ENCODE measurements around the gene ZNF317.
"Not testable (repeated sequence)": the region's sequence is repeated elsewhere in the genome, so short reads cannot be mapped to it uniquely, and the experiment has no call there.

The ZNF317 gene

DNA sequence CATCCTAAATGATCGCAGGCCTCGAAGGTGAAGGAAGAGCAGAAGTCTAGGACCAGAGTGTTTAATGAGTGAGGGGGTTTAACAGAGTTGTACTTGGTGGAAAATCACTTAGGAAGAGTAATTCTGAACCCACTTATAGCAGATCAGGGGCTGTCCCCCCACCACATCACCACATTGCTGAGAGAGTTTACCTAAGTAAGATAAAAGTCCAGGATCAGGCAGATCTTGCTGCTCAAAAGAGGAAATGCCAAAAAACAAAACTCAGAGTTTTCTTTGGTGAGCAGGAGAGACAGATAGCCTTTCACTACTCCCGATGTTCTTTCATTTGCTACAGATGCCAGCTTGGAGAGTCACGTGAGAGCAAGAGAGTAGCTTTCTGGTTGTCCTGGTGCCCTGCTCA is 15.4 kb downstream of the ZNF317 start:
- Mint-ChIP-seq H3K4me3 (no peak overlapping the region), H3K9me3 (peaks cover 21% of the 10 kb centered on the region)

DNA sequence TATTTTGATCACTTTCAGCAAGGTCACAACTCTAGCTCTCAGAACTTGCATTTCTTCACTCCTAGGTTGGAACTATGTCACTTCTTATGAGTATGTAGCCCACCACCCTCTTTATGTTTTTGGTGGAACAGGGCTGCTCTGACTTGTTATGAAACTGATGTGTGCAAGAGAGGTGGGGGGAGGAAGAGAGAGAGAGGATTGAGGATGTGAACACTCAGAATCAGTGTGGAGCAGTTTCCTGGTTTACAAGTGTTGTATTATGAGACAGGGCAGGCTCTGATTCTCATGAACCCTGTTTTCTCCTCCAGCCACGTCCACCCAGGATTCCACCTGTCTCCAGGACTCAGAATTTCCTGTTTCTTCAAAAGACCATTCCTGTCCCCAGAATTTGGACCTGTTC is 16.1 kb downstream of the ZNF317 start:
- no peak overlapping the region for H3K4me3 Mint-ChIP-seq
- H3K27ac Mint-ChIP-seq: no peak overlapping the region
- no peaks in the 10 kb centered on the region for H3K27me3 Mint-ChIP-seq
- H3K36me3 Mint-ChIP-seq: peaks cover 80% of the 10 kb centered on the region
- peaks cover 33% of the 10 kb centered on the region for H3K4me1 Mint-ChIP-seq
- H3K9me3 Mint-ChIP-seq: peaks cover 21% of the 10 kb centered on the region

More for the DNA sequence above, 15.4 kb downstream of the ZNF317 start:
- H3K27ac Mint-ChIP-seq: no peak overlapping the region
- peaks cover 40% of the 10 kb centered on the region for H3K4me1 Mint-ChIP-seq
- H3K36me3 Mint-ChIP-seq: peaks cover 79% of the 10 kb centered on the region
- H3K27me3 Mint-ChIP-seq: no peaks in the 10 kb centered on the region

DNA sequence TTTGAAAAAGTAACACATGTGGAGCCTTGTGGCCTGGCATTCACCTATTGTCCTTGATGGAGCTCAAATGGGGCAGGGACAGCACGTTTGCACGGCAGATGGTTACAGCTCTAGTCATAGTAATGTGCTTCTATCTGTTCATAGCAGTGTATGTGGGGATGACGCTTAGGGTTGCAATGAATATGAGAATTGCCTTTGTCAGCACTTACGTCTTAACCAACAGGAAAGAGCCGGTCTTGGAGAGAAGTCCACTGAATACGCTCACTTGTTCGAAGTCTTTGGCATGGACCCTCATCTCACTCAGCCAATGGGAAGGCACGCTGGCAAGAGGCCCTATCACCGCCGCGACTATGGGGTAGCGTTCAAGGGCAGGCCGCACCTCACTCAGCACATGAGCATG is 19.7 kb downstream of the ZNF317 start:
- peaks cover 78% of the 10 kb centered on the region for H3K36me3 Mint-ChIP-seq
- no peaks in the 10 kb centered on the region for H3K27me3 Mint-ChIP-seq
- H3K9me3 Mint-ChIP-seq: peaks cover 6% of the 10 kb centered on the region
- no peak overlapping the region for H3K4me3 Mint-ChIP-seq
- H3K4me1 Mint-ChIP-seq: peaks cover 7% of the 10 kb centered on the region
- H3K27ac Mint-ChIP-seq: no peak overlapping the region

DNA sequence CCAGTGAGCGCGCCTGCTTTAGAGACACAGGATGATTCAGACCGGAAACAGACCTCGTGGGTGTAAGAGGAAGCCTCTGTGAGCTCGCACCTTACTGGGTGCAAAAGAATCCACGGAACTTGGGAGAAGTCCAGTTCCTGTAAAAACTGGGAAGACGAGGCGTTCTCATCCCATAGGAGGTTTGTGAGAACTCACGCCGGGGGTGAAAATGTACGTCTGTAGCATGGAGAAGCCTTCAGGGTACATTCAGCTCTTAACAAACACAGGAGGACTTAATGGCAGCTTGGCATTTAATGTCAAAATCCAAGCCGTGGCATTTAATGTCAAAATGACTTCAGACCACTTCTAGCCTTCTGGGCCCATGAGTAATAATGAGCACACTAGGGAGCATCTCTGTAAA is 21.2 kb downstream of the ZNF317 start:
- H3K27me3 Mint-ChIP-seq: no peaks in the 10 kb centered on the region

DNA sequence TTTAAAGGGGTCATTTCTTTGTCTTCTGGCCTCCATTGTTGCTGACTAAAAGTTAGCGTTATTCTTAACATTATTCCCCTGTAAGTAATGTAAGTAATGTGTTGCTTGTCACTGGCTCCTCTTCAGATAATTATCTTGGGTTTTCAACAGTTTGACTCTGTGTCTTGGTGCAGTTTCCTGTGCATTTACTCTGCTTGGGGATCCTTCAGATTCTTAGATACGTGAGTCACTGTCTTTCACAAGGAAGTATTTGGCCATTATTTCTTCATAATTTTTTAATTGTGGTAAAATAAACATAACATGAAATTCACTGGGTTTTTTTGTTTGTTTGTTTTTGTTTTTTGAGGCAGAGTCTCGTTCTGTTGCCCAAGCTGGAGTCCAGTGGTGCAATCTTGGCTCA is 25.1 kb downstream of the ZNF317 start:
- Mint-ChIP-seq H3K27me3 (no peaks in the 10 kb centered on the region), H3K36me3 (peaks cover 48% of the 10 kb centered on the region), H3K27ac (no peak overlapping the region), H3K4me3 (no peak overlapping the region), H3K4me1 (no peaks in the 10 kb centered on the region), H3K9me3 (peaks cover 10% of the 10 kb centered on the region)

More for the DNA sequence above, 21.2 kb downstream of the ZNF317 start:
- Mint-ChIP-seq H3K9me3 (peaks cover 10% of the 10 kb centered on the region), H3K4me3 (no peak overlapping the region), H3K4me1 (no peaks in the 10 kb centered on the region), H3K27ac (no peak overlapping the region), H3K36me3 (peaks cover 74% of the 10 kb centered on the region)

DNA sequence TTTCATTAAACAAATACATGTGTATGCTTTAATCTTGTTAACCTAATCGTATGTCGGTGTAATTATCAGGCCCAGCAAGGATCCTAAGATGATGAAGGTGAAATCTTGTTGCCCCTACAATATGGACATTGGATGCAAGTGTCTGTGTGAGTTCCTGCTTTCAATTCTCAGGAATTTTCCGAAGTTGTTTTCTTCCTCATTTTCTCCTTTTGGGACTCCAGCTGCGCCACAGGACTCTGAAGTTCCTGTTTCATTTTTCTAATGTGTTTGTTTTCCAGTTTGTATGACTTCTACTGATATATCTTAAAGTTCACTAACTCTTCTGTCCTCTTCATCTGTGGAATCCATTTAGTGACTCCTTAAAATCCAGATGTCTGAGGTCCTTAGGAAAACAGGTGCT is 26.6 kb downstream of the ZNF317 start:
- Mint-ChIP-seq H3K4me3 (no peak overlapping the region), H3K9me3 (peaks cover 4% of the 10 kb centered on the region), H3K4me1 (no peaks in the 10 kb centered on the region), H3K36me3 (peaks cover 32% of the 10 kb centered on the region), H3K27me3 (no peaks in the 10 kb centered on the region), H3K27ac (no peak overlapping the region)

DNA sequence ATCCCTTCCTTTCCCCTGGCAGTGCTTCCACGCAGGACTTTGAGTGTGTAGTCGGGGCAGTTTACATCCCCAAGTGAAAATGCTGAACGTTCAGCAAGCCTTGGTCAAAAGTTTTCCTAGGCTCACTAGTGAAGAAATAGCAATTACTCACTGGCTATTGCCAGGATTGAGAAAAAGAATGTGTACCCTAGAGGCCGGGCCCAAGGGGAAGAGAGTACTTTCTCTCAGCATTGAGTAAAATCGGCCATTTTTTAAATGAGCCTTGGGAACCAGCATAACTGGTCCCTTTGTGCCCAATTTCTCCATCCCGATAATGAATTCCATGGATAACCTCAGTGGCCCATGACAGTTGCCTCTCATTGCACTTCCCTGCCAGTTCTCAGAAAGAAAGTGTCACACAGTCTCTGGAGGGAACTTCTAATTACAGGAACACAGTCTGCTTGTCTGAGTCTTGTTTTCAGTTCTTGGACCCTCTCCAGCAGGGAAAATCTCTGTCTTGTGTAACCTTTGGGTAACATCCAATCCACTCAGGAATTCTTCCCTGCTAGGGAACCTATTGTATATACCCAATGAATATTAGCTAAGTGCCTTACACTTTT is 31.3 kb downstream of the ZNF317 start:
- no peak overlapping the region for H3K27ac Mint-ChIP-seq
- H3K4me1 Mint-ChIP-seq: no peaks in the 10 kb centered on the region
- no peak overlapping the region for H3K4me3 Mint-ChIP-seq

DNA sequence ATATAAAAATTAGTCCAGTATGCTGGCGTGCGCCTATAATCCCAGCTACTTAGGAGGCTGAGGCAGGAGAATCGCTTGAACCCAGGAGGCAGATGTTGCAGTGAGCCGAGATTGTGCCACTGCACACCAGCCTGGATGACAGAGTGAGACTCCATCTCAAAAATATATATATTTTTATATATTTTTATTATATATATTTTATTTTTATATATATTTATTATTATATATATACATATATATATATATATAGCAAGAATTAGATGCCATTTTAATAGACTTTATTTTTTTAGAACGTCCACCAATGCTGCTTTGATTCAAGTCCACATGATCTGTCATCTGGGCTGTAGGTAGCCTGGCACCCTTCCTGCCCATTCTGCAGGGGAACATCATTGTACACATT is 35.1 kb downstream of the ZNF317 start:
- Mint-ChIP-seq H3K4me1 (no peaks in the 10 kb centered on the region), H3K27me3 (peaks cover 3% of the 10 kb centered on the region), H3K27ac (no peak overlapping the region), H3K36me3 (no peaks in the 10 kb centered on the region), H3K9me3 (peaks cover 5% of the 10 kb centered on the region), H3K4me3 (no peak overlapping the region)

More for the DNA sequence above, 31.3 kb downstream of the ZNF317 start:
- Mint-ChIP-seq H3K27me3 (no peaks in the 10 kb centered on the region), H3K36me3 (peaks cover 2% of the 10 kb centered on the region), H3K9me3 (no peaks in the 10 kb centered on the region)

DNA sequence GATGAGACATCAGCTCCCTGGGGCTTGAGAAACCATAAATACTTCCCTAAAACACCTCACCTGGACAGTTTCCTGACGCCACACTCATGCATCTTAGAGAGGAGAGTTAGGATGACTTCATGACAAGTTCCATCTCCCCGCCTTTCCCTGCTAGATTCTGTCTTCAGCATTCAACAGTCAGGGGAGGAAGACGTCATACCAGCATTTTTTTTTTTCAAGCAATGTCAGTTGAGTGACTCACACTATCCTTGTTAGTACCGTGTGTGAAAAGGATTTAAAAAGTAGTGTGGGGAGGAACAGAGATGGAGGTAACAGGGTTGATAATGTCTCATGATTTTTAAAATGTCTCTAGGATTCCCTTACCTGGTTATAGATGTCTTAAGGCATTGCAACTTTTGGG is 38.7 kb downstream of the ZNF317 start, which contains the start of gene OR7D2:
Gene OR7D2, plus strand, starts transcription at position 79 of the 400 bp plus-strand sequence. CDS start 6,803 bp downstream, outside the sequence.
- Mint-ChIP-seq H3K4me3 (no peak within 1 kb of the TSS), H3K9me3 (peaks cover 5% of the 10 kb centered on the region), H3K27me3 (peaks cover 3% of the 10 kb centered on the region), H3K36me3 (no peaks in the 10 kb centered on the region), H3K4me1 (no peaks in the 10 kb centered on the region), H3K27ac (no peak within 1 kb of the TSS)

DNA sequence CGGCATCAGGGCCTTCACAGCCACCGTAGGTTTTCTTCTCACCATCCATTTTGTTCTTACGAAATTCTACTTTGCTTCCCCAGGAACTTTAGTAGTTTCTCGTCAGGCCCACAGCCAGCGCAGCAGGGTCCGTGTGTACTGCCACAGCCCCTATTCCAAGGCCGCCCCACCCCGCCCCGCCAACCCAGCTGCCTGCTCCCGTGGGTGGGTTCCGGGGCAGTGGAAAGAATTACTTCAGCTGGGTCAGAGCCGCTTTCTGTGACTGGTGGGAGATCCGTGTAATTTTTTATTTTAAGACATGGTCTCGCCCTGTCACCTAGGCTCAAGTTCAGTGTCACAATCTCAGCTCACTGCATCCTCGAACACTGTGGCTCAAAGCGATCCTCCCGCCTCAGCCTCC is 42.8 kb downstream of the ZNF317 start:
- H3K4me1 Mint-ChIP-seq: no peaks in the 10 kb centered on the region
- H3K4me3 Mint-ChIP-seq: no peak overlapping the region

DNA sequence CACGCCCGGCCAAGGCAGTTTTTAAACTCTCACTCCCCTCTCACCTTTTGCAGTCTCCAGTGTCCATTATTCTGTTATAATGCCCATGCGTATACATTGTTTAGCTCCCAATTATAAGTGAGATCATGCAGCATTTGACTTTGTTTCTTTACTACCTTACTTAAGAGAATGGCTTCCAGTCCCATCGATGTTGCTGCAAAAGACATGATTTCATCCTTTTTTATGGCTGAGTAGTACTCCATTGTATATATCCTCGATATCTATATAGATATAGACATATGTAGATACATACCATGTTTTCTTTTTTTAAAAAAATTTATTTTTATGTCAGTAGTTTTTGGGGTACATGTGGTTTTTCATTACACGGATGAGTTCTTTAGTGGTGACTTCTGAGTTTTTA is 47.0 kb downstream of the ZNF317 start:
- H3K4me3 Mint-ChIP-seq: no peak overlapping the region
- no peaks in the 10 kb centered on the region for H3K4me1 Mint-ChIP-seq
- peaks cover 14% of the 10 kb centered on the region for H3K27me3 Mint-ChIP-seq
- H3K9me3 Mint-ChIP-seq: peaks cover 21% of the 10 kb centered on the region
- H3K27ac Mint-ChIP-seq: no peak overlapping the region
- no peaks in the 10 kb centered on the region for H3K36me3 Mint-ChIP-seq

More for the DNA sequence above, 42.8 kb downstream of the ZNF317 start:
- no peaks in the 10 kb centered on the region for H3K36me3 Mint-ChIP-seq
- H3K27me3 Mint-ChIP-seq: peaks cover 4% of the 10 kb centered on the region
- peaks cover 16% of the 10 kb centered on the region for H3K9me3 Mint-ChIP-seq
- H3K27ac Mint-ChIP-seq: no peak overlapping the region

DNA sequence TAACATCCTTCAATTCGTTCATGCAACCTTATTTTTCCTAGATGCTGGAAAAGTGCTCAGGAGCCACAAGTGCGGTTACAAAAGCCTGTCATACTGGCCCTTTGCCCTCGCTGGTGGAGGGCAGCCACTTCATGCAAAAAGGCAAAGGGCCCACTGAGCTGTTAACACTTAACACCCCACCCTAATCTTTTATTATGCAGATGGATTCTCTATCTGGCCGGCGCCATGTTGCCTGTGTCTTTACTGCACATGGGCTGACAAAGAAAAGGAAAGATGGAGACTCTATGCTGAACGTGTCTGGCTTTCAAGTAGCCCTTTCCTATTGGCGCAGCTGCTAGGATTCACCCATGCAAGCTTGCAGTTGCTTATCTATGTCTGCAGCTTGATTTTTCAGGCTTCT is 49.3 kb downstream of the ZNF317 start:
- H3K4me3 Mint-ChIP-seq: no peak overlapping the region
- H3K36me3 Mint-ChIP-seq: no peaks in the 10 kb centered on the region
- no peak overlapping the region for H3K27ac Mint-ChIP-seq
- H3K9me3 Mint-ChIP-seq: peaks cover 21% of the 10 kb centered on the region
- H3K27me3 Mint-ChIP-seq: peaks cover 22% of the 10 kb centered on the region
- no peaks in the 10 kb centered on the region for H3K4me1 Mint-ChIP-seq

DNA sequence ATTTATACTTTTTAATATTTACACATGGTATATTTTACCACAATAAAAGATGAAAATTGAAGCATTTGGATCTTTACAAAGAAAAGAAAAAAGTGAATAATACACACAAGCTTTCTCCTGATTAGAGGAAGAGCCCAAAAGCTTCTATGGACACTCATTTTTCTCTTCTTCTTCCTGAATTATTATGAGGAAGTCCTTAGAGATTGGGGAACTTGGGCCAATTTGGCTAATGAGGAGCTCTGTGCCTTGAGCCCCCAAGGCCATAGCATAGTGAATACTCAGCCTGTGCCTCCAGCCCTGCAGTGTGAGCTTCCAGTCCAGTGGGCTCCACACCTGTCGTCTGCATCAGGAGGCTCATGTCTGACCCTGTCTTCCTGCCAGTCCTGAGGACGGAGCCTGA is 57.8 kb downstream of the ZNF317 start:
- H3K4me3 Mint-ChIP-seq, H3K9me3 Mint-ChIP-seq, H3K4me1 Mint-ChIP-seq, H3K36me3 Mint-ChIP-seq, H3K27ac Mint-ChIP-seq: not testable (repeated sequence)
- peaks cover 15% of the 10 kb centered on the region for H3K27me3 Mint-ChIP-seq

DNA sequence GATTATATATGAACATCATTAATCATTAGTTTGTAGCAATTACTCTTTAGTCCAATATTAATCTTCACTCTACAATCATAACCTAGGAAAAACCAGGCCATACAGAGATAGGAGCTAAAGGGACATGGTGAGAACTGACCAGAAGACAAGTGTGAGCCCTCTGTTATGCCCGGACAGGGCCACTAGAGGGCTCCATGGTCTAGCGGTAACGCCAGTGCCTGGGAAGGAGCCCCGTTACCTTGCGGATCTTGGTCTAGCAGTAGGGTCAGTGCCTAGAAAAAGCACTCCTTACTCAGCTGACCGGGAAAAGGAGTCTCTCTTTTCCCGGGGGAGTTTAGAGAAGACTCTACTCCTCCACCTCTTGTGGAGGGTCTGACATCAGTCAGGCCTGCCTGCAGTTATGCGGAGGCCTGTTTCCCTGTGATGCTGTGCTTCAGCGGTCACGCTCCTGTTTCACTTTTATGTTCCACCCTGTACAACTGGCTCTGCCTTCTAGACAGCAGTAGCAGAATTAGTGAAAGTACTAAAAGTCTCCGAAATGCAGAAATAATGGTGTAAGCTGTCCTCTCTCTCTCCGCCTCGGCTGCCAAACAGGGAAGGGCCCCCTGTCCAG is 65.4 kb downstream of the ZNF317 start:
- Mint-ChIP-seq H3K36me3 (peaks cover 2% of the 10 kb centered on the region), H3K4me3 (peak overlapping the region; percentile 66), H3K27ac (no peak overlapping the region), H3K9me3 (no peaks in the 10 kb centered on the region), H3K4me1 (peaks cover 8% of the 10 kb centered on the region), H3K27me3 (peaks cover 4% of the 10 kb centered on the region)

Data from activated naive CD4-positive, alpha-beta T cell treated with anti-CD3 and anti-CD28 coated beads, Interleukin-2, amount 50 U/mL, for 24 hours (primary cell).